Spleen (tissue), 11 donors: Measurements from ENCODE around the gene ACVR1. TPM values are rescaled to one million over a fixed set of nuclear protein-coding genes. Genes with fewer than 3 reads are reported as not detected.

Experiments used
- DNase-seq: peaks from one replicate; pipeline ENCODE4 v3.0.0-alpha.2; 2020
- H3K27ac ChIP-seq, 8 donors: fragments of 200-600 bp; sonication (generic) in 7 of 8; 1 replicate in 4 of 8; 2 replicates in 4 of 8; pipeline versions ENCODE4 v1.5.0 to v1.8.0; 2016 to 2021; ENCODE audit warnings: inconsistent platforms in 4 of 8, mild to moderate bottlenecking in 4 of 8, moderate library complexity in 1 of 8
- H3K27me3 ChIP-seq, 7 donors: fragments of 200-600 bp; sonication (generic) in 6 of 7; replicated peaks in 1 of 7; 1 replicate in 4 of 7; 2 replicates in 3 of 7; pipeline versions ENCODE4 v1.5.0 to v1.8.0; 2016 to 2021; ENCODE audit warnings: inconsistent platforms in 3 of 7, mild to moderate bottlenecking in 1 of 7
- H3K36me3 ChIP-seq, 6 donors: fragments of 200-600 bp; sonication (generic) in 5 of 6; 1 replicate in 4 of 6; 2 replicates in 2 of 6; pipeline versions ENCODE4 v1.5.0 to v1.8.0; 2016 to 2021; ENCODE audit warnings: inconsistent platforms in 2 of 6
- H3K4me1 ChIP-seq, 6 donors: fragments of 200-600 bp; sonication (generic) in 5 of 6; 1 replicate in 3 of 6; 2 replicates in 3 of 6; pipeline versions ENCODE4 v1.5.0 to v1.8.0; 2016 to 2021; ENCODE audit warnings: inconsistent platforms in 3 of 6
- H3K4me3 ChIP-seq, 8 donors: fragments of 200-600 bp; sonication (generic) in 7 of 8; 1 replicate in 4 of 8; 2 replicates in 4 of 8; pipeline versions ENCODE4 v1.5.0 to v1.8.0; 2016 to 2021; ENCODE audit warnings: inconsistent platforms in 4 of 8, mild to moderate bottlenecking in 4 of 8, moderate library complexity in 2 of 8
- H3K9me3 ChIP-seq, 8 donors: fragments of 200-600 bp; sonication (generic) in 7 of 8; 1 replicate in 4 of 8; 2 replicates in 4 of 8; pipeline versions ENCODE4 v1.5.0 to v1.8.0; 2016 to 2021; ENCODE audit warnings: inconsistent platforms in 4 of 8
- POLR2A ChIP-seq, 3 donors: fragments of 450-650 bp; IDR thresholded peaks; one replicate each; pipeline ENCODE4 v1.5.1; 2017; ENCODE audit warnings: antibody characterized with exemption in 3 of 3, mild to moderate bottlenecking in 1 of 3
- POLR2AphosphoS5 ChIP-seq, 3 donors: sonication (generic); formaldehyde crosslinking; IDR thresholded peaks; one replicate each; pipeline ENCODE4 v1.5.1; 2017; ENCODE audit warnings: antibody characterized with exemption in 3 of 3
- WGBS, 5 donors: extraction: QIAGEN DNeasy Blood & Tissue Kit in 3 of 5; methylation state at CpG; one replicate each; pipeline versions ENCODE4 v1.1.5 to v1.1.7; 2013 to 2018; 5-methylcytosine and 5-hydroxymethylcytosine counted together
- intact Hi-C: fragments of 100-400 bp; cut with DNase I; formaldehyde crosslinking; loops from one replicate; pipeline ENCODE4 v1.15.0; 2023; ENCODE audit warnings: low total_unique reads
- polyA plus RNA-seq, 3 donors: library from polyadenylated mRNA; stranded (reverse); fragments of 200-250 nt; gene quantifications; one replicate each; pipeline ENCODE4 v1.2.1, GENCODE V29; 2013
- total RNA-seq, 7 donors: library from RNA; depleted of rRNA in 3 of 7; stranded (reverse); fragments of >200 nt in 3 of 7; fragmentation: NEBNext Ultra II Directional in 4 of 7; extraction: Animal tissue kit (Norgen Biotek cat#: 25700) in 4 of 7; gene quantifications; one replicate each; pipeline versions ENCODE4 v1.1.0 to v1.2.1, GENCODE V29; 2016 to 2021
- TF ChIP-seq, protein P1 (sequence below), 11 experiments: fragments of 200-600 bp in 7 of 11; fragments of 450-650 bp in 4 of 11; sonication (generic) in 4 of 11; IDR thresholded peaks in 8 of 11; conservative IDR thresholded peaks in 3 of 11; 1 replicate in 7 of 11; 2 replicates in 4 of 11; pipeline versions ENCODE4 v1.4.0 to v1.8.0; 2016 to 2021; ENCODE audit warnings: antibody characterized with exemption in 11 of 11, inconsistent platforms in 4 of 11, mild to moderate bottlenecking in 1 of 11
- donor health status: healthy with polysubstance abuse.
- donor health status: DM: no; HTN: no; CAD: no; lungs with moderate emphysema.
- donor health status: DM: no; HTN: no; CAD: no.
- donor health status: Bipolar disorder and iron deficiency.
- donor health status: healthy.
- donor health status: DM: no; HTN: no; CAD: no.
- donor health status: DM: yes; HTN: yes; CAD: no.

The ACVR1 gene
- total and polyA plus RNA-seq, 10 donors: 2.1 to 23.8 (median 13.6) TPM

DNA sequence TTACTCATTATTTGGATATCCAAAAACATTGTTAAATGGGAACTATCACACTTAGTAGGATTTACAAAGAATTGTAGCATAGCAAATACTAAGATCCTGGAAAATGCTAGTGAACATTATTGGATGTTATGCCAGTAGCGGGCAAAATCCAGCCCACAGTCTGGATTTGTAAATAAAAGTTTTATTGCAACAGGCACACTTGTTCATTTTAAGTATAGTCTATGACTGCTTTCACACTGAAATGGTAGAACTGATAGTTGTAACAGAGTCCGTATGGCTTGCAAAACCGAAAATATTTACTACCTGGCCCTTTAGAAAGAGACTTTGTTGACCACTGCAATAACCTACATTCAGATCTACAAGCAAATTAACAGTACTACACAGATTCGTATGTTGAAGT lies 53.6 kb downstream of the ACVR1 start:
- Histone ChIP-seq H3K36me3 (peaks cover 0 to 21% (median under 1%) of the 10 kb centered on the region in 6 donors), H3K27ac (no peak overlapping the region), H3K9me3 (no peaks in the 10 kb centered on the region), H3K4me3 (no peak overlapping the region), H3K27me3 (no peaks in the 10 kb centered on the region), H3K4me1 (peaks cover 0 to 4% (median 0%) of the 10 kb centered on the region in 6 donors)
- intact Hi-C loops: no loop called here
- WGBS, 5 donors: 92 to 98% (median 97%) methylated on average over 4 of the region's 4 CpGs
- no peak for DNase-seq
- TF ChIP-seq POLR2A (IDR thresholded peaks at IDR 0.05): no peak
- no peak for TF ChIP-seq POLR2AphosphoS5 (IDR thresholded peaks at IDR 0.05)
- TF ChIP-seq, protein P1, sequence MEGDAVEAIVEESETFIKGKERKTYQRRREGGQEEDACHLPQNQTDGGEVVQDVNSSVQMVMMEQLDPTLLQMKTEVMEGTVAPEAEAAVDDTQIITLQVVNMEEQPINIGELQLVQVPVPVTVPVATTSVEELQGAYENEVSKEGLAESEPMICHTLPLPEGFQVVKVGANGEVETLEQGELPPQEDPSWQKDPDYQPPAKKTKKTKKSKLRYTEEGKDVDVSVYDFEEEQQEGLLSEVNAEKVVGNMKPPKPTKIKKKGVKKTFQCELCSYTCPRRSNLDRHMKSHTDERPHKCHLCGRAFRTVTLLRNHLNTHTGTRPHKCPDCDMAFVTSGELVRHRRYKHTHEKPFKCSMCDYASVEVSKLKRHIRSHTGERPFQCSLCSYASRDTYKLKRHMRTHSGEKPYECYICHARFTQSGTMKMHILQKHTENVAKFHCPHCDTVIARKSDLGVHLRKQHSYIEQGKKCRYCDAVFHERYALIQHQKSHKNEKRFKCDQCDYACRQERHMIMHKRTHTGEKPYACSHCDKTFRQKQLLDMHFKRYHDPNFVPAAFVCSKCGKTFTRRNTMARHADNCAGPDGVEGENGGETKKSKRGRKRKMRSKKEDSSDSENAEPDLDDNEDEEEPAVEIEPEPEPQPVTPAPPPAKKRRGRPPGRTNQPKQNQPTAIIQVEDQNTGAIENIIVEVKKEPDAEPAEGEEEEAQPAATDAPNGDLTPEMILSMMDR (IDR thresholded peaks at IDR 0.05 in 8 of 11, conservative IDR thresholded peaks at IDR 0.05 in 3 of 11): no peak

DNA sequence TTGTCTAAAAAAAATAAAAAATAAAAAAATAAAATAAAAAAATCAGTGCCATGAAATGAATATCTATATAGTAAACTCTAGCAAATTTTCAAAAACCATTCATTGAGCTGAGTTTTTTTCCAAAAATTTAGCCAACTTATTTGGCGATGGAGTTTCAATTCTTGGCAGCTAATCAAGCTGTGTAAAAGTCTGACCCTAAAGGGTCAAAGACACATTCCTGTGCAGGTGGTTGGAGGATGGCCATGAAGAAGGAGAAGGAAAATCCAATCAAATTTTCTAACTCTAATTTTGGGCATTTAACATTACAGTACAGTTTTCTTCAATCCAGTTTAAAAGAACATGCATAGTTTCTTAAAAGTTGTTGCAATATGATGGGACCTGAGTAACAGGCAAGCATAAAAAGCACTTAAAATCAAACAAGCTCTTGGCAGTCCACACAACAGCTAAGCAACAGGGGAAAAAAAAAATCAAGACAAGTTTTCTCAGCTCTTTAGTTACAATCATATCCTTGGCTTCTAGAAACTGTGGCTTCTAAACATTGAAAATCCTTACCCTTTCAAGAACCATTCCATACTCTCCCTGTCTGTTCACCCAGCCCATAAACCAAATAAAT lies 54.5 kb downstream of the ACVR1 start:
- WGBS, 5 donors: 75 to 87% (median 84%) methylated on average over 1 of the region's 1 CpG
- H3K36me3 ChIP-seq: peaks cover 0 to 30% (median 7%) of the 10 kb centered on the region in 6 donors
- no peak overlapping the region for H3K4me3 ChIP-seq
- no peak overlapping the region for H3K27ac ChIP-seq
- no peaks in the 10 kb centered on the region for H3K27me3 ChIP-seq
- intact Hi-C loops: no loop called here
- no peaks in the 10 kb centered on the region for H3K9me3 ChIP-seq
- peaks cover 0 to 4% (median 0%) of the 10 kb centered on the region in 6 donors for H3K4me1 ChIP-seq
- DNase-seq: no peak
- TF ChIP-seq POLR2A (IDR thresholded peaks at IDR 0.05) (no peak), POLR2AphosphoS5 (IDR thresholded peaks at IDR 0.05) (no peak)
- TF ChIP-seq, protein P1 (IDR thresholded peaks at IDR 0.05 in 8 of 11, conservative IDR thresholded peaks at IDR 0.05 in 3 of 11): no peak

DNA sequence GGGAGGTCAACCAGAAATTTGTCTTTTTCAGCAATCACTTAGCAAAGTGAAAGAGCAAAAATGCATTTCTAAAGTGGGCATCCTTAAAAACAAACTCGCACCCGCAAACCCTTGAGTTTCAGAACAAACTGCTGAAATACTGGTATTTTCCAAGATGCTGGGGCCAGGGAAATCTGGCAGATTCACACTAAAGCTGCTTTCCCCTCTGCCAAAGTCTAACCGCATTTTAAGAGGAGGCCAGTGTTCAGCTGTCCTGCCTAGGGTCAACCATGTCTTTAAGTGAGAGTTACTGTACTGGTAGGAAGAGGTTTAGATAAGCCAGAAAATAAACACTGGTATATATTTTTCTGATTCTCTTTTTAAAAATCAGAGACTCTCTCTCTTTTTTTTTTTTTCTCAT lies 55.9 kb downstream of the ACVR1 start:
- Histone ChIP-seq H3K27ac (no peak overlapping the region), H3K27me3 (no peaks in the 10 kb centered on the region), H3K4me1 (peaks cover 0 to 4% (median 0%) of the 10 kb centered on the region in 6 donors), H3K4me3 (no peak overlapping the region), H3K9me3 (no peaks in the 10 kb centered on the region), H3K36me3 (peaks cover 0 to 28% (median 7%) of the 10 kb centered on the region in 6 donors)
- DNase-seq: no peak
- intact Hi-C loops: no loop called here
- TF ChIP-seq POLR2A (IDR thresholded peaks at IDR 0.05): no peak
- TF ChIP-seq, protein P1 (IDR thresholded peaks at IDR 0.05 in 8 of 11, conservative IDR thresholded peaks at IDR 0.05 in 3 of 11): no peak
- no peak for TF ChIP-seq POLR2AphosphoS5 (IDR thresholded peaks at IDR 0.05)
- 81 to 92% (median 91%) methylated on average over 3 of the region's 3 CpGs for WGBS, 5 donors

- intact Hi-C loops: no loop called here
- no peak overlapping the region for H3K4me3 ChIP-seq
These were observed 56.4 kb downstream of the ACVR1 start for GRCh38 chr2:157819761-157820160.

More at GRCh38 chr2:157819761-157820160, 56.4 kb downstream of the ACVR1 start:
- 76 to 94% (median 91%) methylated on average over 5 of the region's 5 CpGs for WGBS, 5 donors
- H3K27ac ChIP-seq: no peak overlapping the region
- peaks cover 0 to 28% (median 7%) of the 10 kb centered on the region in 6 donors for H3K36me3 ChIP-seq
- H3K4me1 ChIP-seq: peaks cover 0 to 4% (median 0%) of the 10 kb centered on the region in 6 donors
- TF ChIP-seq POLR2AphosphoS5 (IDR thresholded peaks at IDR 0.05) (no peak), POLR2A (IDR thresholded peaks at IDR 0.05) (no peak)
- TF ChIP-seq, protein P1 (IDR thresholded peaks at IDR 0.05 in 8 of 11, conservative IDR thresholded peaks at IDR 0.05 in 3 of 11): no peak
- H3K9me3 ChIP-seq: no peaks in the 10 kb centered on the region
- DNase-seq: no peak
- no peaks in the 10 kb centered on the region for H3K27me3 ChIP-seq
